Ovary (tissue), 9 donors: Measurements from ENCODE around the gene ANKRD52. TPM values are rescaled to one million over a fixed set of nuclear protein-coding genes. Genes with fewer than 3 reads are reported as not detected.

ENCODE experiments used
- DNase-seq, 5 donors: peaks; one replicate each; pipeline ENCODE4 v3.0.0-alpha.2; 2019 to 2020
- H3K27ac ChIP-seq, 2 donors: fragments of 200-600 bp; one replicate each; pipeline versions ENCODE4 v1.5.1 to v1.8.0; 2019 to 2022
- H3K27me3 ChIP-seq: fragments of 200-600 bp; one replicate; pipeline ENCODE4 v1.8.0; 2022
- H3K36me3 ChIP-seq: fragments of 200-600 bp; sonication (generic); one replicate; pipeline ENCODE4 v1.5.1; 2019
- H3K4me1 ChIP-seq: one replicate; pipeline ENCODE4 v1.8.1; 2013; ENCODE audit warnings: mild to moderate bottlenecking, moderate library complexity; ENCODE audit not compliant: insufficient read depth
- H3K4me3 ChIP-seq: fragments of 200-600 bp; sonication (generic); one replicate; pipeline ENCODE4 v1.5.1; 2017
- H3K9me3 ChIP-seq, 2 donors: fragments of 200-600 bp in 1 of 2; sonication (generic) in 1 of 2; one replicate each; pipeline versions ENCODE4 v1.5.1 to v1.8.1; 2013 to 2019; ENCODE audit warnings: mild to moderate bottlenecking in 1 of 2, moderate library complexity in 1 of 2
- CTCF ChIP-seq, 3 donors: fragments of 450-650 bp in 2 of 3; fragments of 200-600 bp in 1 of 3; IDR thresholded peaks; one replicate each; pipeline versions ENCODE4 v1.5.1 to v1.8.0; 2016 to 2022; ENCODE audit warnings: antibody characterized with exemption in 3 of 3, mild to moderate bottlenecking in 1 of 3
- EP300 ChIP-seq: sonication (generic); formaldehyde crosslinking; IDR thresholded peaks from one replicate; pipeline ENCODE4 v1.6.1; 2017; ENCODE audit warnings: antibody characterized with exemption
- POLR2A ChIP-seq: fragments of 450-650 bp; IDR thresholded peaks from one replicate; pipeline ENCODE4 v1.6.1; 2017; ENCODE audit warnings: antibody characterized with exemption, mild to moderate bottlenecking, moderate library complexity
- WGBS, 3 donors: extraction: QIAGEN DNeasy Blood & Tissue Kit in 1 of 3; methylation state at CpG; one replicate each; pipeline versions ENCODE4 v1.1.5 to v1.1.7; 2013 to 2017; 5-methylcytosine and 5-hydroxymethylcytosine counted together
- intact Hi-C, 4 donors: fragments of 100-400 bp; cut with DNase I; formaldehyde crosslinking; loops; one replicate each; pipeline versions ENCODE4 v1.11.0 to v1.15.1; 2022 to 2023
- polyA plus RNA-seq, 2 donors: library from polyadenylated mRNA; stranded (reverse); fragments of 200-250 nt in 1 of 2; fragments of 350-450 nt in 1 of 2; fragmentation: Illumina TruSeq in 1 of 2; extraction: RNeasy Lipid Tissue Mini Kit (QIAGEN cat#74804) in 1 of 2; gene quantifications; one replicate each; pipeline ENCODE4 v1.2.3, GENCODE V29; 2013 to 2014
- total RNA-seq, 7 donors: library from RNA; depleted of rRNA in 2 of 7; stranded (reverse); fragments of >200 nt in 2 of 7; fragmentation: NEBNext Ultra II Directional in 3 of 7; extraction: Animal tissue kit (Norgen Biotek cat#: 25700) in 3 of 7; gene quantifications; one replicate each; pipeline versions ENCODE4 v1.1.0 to v1.2.4, GENCODE V29; 2016 to 2023
- donor health status: DM: no; HTN: no; CAD: no; lungs with moderate emphysema.
- donor health status: DM: no; HTN: no; CAD: no.
- donor health status: Bipolar disorder and iron deficiency.
- donor health status: DM: yes; HTN: yes; CAD: no.
- donor health status: DM: no; HTN: no; CAD: no.
- donor health status: DM: yes; HTN: yes; CAD: no.

ANKRD52 gene
- total and polyA plus RNA-seq, 9 donors: 9.1 to 37.7 (median 26.2) TPM

GRCh38 chr12:56252649-56253048 lies 5.5 kb downstream of the ANKRD52 start:
- Histone ChIP-seq H3K4me1 (peaks cover 4% of the 10 kb centered on the region), H3K27me3 (no peaks in the 10 kb centered on the region), H3K9me3 (no peaks in the 10 kb centered on the region), H3K4me3 (no peak overlapping the region), H3K27ac (no peak overlapping the region), H3K36me3 (peaks cover 2% of the 10 kb centered on the region)
- TF ChIP-seq CTCF (IDR thresholded peaks at IDR 0.05) (no peak), POLR2A (no peak), EP300 (no peak)
- WGBS, 3 donors: 90 to 96% (median 91%) methylated on average over 3 of the region's 3 CpGs
- DNase-seq: no peak
- intact Hi-C loops: no loop called here

DNA sequence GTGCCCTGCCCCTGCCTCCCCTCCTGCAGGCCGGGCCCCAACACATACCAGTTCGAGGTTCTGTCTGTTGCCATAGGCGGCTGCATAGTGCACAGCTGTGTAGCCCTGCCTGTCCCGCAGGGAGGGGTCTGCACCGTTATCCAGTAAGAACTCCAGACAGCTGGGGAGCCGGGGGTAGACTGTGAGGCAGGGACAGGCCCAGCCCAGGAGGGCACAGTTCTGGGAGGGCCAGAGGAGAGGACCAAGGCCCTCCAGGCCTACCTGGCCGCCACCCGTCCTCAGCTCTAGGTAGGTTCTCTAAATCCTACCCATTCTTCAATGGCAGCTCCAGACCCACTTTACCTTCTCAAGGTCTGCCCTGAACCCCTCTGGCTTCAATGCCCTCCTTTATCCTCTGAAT lies 9.5 kb downstream of the ANKRD52 start:
- DNase-seq: no peak
- H3K27ac ChIP-seq: no peak overlapping the region
- H3K36me3 ChIP-seq: peaks cover 5% of the 10 kb centered on the region

DNA sequence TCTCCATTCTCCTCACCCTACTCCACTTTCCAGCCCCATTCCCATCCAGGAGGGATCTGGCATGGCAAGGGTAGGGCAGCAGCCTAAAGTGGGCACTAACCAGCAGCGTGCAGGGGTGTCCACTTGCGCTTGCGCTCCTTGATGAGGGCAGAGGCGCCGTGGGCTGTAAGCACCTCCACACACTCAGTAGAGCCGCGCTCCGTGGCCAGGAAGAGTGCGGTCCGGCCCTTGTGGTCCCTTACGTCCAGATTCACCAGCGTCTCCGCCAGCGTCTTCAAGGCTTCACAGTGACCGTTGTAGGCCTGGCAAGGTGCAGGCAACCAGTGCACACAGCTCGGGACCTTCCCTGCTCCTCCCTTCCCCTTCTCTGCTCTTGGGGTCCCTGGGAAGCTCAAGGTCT lies 10.3 kb downstream of the ANKRD52 start:
- DNase-seq: no peak
- Histone ChIP-seq H3K9me3 (no peaks in the 10 kb centered on the region), H3K4me1 (no peaks in the 10 kb centered on the region), H3K4me3 (no peak overlapping the region), H3K27ac (no peak overlapping the region), H3K27me3 (no peaks in the 10 kb centered on the region), H3K36me3 (peaks cover 5% of the 10 kb centered on the region)
- TF ChIP-seq POLR2A: no peak
- no peak for TF ChIP-seq EP300
- no peak for TF ChIP-seq CTCF (IDR thresholded peaks at IDR 0.05)
- WGBS, 3 donors: 89 to 94% (median 90%) methylated on average over 16 of the region's 16 CpGs
- intact Hi-C loops: no loop called here

More for the DNA sequence above, 9.5 kb downstream of the ANKRD52 start:
- no peak overlapping the region for H3K4me3 ChIP-seq
- no peaks in the 10 kb centered on the region for H3K27me3 ChIP-seq
- TF ChIP-seq EP300 (no peak), POLR2A (no peak), CTCF (IDR thresholded peaks at IDR 0.05) (no peak)
- intact Hi-C loops: no loop called here
- no peaks in the 10 kb centered on the region for H3K4me1 ChIP-seq
- 87 to 94% (median 90%) methylated on average over 8 of the region's 8 CpGs for WGBS, 3 donors
- no peaks in the 10 kb centered on the region for H3K9me3 ChIP-seq

GRCh38 chr12:56244494-56244893 lies 13.7 kb downstream of the ANKRD52 start:
- WGBS, 3 donors: 82 to 90% (median 84%) methylated on average over 14 of the region's 14 CpGs
- peaks cover 3% of the 10 kb centered on the region for H3K36me3 ChIP-seq
- intact Hi-C loops: no loop called here
- TF ChIP-seq CTCF (IDR thresholded peaks at IDR 0.05) (no peak), EP300 (no peak), POLR2A (no peak)
- DNase-seq: no peak
- no peaks in the 10 kb centered on the region for H3K4me1 ChIP-seq
- H3K9me3 ChIP-seq: no peaks in the 10 kb centered on the region
- no peak overlapping the region for H3K4me3 ChIP-seq
- H3K27me3 ChIP-seq: no peaks in the 10 kb centered on the region
- H3K27ac ChIP-seq: no peak overlapping the region
